ENCODE results near the gene COL18A1.

DNA sequence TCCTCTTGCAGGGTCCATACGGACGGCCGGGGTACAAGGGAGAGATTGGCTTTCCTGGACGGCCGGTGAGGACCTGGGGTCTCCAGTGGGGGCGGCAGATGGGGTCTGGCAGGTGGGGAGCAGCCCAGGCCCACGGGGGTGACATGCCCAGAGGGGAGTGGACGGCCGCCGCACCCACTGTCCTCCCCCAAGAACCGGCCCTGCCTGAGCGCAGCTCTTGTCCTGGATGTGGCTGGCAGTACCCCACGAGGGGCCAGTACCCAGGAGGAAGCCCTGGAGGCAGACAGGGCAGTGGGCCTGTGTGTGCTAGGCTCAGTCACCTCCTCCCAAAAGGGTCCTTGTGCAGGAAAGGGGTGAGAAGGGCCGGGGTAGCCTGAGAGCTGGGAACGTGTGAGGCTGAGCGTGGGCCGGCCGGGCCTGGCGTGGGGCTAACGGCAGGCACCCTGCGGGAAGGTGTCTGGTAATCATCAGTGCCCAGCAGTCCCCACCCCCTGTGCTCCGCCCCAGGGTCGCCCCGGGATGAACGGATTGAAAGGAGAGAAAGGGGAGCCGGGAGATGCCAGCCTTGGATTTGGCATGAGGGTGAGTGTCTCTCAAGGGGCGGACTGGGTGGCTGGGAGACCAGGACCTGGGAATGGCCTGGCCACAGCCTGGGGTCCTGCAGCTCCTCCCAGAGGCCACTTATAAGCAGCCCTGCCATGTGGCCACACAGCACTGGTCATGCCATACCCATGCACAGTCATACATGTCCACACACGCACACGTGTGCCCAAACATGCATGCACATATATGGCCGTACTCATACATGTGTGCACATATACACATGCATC, 90.1 kb downstream of the COL18A1 start:
- TF ChIP-seq FOXK2 (IDR thresholded peaks at IDR 0.05) (no peak), SUZ12 (IDR thresholded peaks at IDR 0.05) (no peak)

Measured in HEK293T (cell line).